Brain microvascular endothelial cell (primary cell): ENCODE results near the gene DDHD1.

Experiments
- DNase-seq: peaks from one replicate; pipeline ENCODE4 v3.0.0-alpha.2; 2020
- H3K27ac ChIP-seq: fragments of 250-450 bp; sonication (Bioruptor Pico); 2 replicates; pipeline ENCODE4 v1.5.1; 2020; ENCODE audit warnings: mild to moderate bottlenecking, moderate library complexity
- H3K27me3 ChIP-seq: fragments of 250-450 bp; sonication (Bioruptor Pico); replicated peaks from 2 replicates; pipeline ENCODE4 v1.5.1; 2020; ENCODE audit warnings: mild to moderate bottlenecking
- H3K36me3 ChIP-seq: fragments of 250-450 bp; sonication (Bioruptor Pico); replicated peaks from 2 replicates; pipeline ENCODE4 v1.5.1; 2020; ENCODE audit warnings: mild to moderate bottlenecking
- H3K4me3 ChIP-seq: 2 replicates; pipeline ENCODE4 v1.5.1; 2011; ENCODE audit warnings: low read depth, mild to moderate bottlenecking, control low read depth, low read length, moderate library complexity
- CTCF ChIP-seq: IDR thresholded peaks from 2 replicates; pipeline ENCODE4 v1.5.1; 2011; ENCODE audit warnings: low read depth, mild to moderate bottlenecking, moderate library complexity, low read length, control low read depth, inconsistent platforms; ENCODE audit errors: missing control alignments
- in situ Hi-C: cut with HindIII; loops from 2 replicates; pipeline ENCODE4 v1.10.0; 2017; ENCODE audit warnings: low sequenced_read_pairs, low pct_ligation_motif_present

DDHD1 gene

DNA sequence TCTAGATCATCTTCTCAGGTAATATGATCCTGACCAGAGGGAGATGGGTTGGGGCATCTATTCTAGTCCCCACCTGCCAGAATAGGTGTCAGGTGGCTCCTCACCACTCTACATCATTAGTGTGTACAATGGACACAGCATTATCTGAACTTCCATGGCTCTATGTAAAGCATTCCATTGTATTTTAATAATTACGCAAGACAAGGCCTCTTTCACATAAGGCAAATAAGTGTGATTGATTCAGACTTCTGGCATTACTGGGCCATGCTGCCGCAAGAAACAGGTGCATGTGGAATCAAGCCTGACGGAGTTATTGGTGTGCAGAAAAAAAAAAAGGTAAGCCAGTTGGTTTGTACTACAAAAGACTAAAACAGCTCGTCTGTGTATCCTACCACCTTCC is 3.1 kb upstream of the DDHD1 start:
- in situ Hi-C loops = no loop called here
- no peak overlapping the region for H3K27ac ChIP-seq

DNA sequence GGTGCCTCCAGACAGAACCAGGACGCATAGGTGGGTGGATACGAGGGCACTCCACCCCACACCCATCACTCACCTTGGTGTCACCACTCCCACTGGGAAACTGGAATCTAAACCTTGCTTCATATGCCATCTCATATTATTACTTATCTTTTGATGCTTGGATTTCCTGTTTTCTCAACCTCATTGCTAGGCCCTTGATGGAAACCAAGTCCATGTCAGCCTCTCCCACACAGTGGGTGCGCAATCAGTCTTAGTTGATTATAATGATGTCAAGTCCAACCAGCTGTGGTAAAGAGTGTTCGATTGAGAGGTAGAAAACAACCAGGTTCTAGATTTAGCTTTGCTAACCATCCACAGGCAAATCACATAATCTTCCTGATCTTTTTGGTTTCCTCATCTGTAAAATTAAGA is 584 bp upstream of the DDHD1 start:
- no peak for DNase-seq
- no peak overlapping the region for H3K27ac ChIP-seq
- H3K36me3 ChIP-seq = no peaks in the 10 kb centered on the region
- H3K27me3 ChIP-seq = no peaks in the 10 kb centered on the region
- no peak for TF ChIP-seq CTCF
- peak overlapping the region; percentile 86 for H3K4me3 ChIP-seq
- in situ Hi-C loops = no loop called here

More for the DNA sequence above, 3.1 kb upstream of the DDHD1 start:
- H3K36me3 ChIP-seq = no peaks in the 10 kb centered on the region
- no peak overlapping the region for H3K4me3 ChIP-seq
- no peaks in the 10 kb centered on the region for H3K27me3 ChIP-seq
- no peak for TF ChIP-seq CTCF
- DNase-seq = no peak

- peak; percentile 27 for DNase-seq
- TF ChIP-seq CTCF = no peak
- Histone ChIP-seq H3K4me3 (peak overlapping the region; percentile 86), H3K27me3 (no peaks in the 10 kb centered on the region), H3K36me3 (no peaks in the 10 kb centered on the region), H3K27ac (peak overlapping the region; percentile 48)
- in situ Hi-C loops = no loop called here
These were observed 788 bp downstream of the DDHD1 start for GRCh38 chr14:53152184-53152886.

GRCh38 chr14:53151523-53152183 is 1.5 kb downstream of the DDHD1 start:
- Histone ChIP-seq H3K27ac (no peak overlapping the region), H3K27me3 (no peaks in the 10 kb centered on the region), H3K4me3 (peak overlapping the region; percentile 86), H3K36me3 (no peaks in the 10 kb centered on the region)
- peak; percentile 11 for TF ChIP-seq CTCF
- peak; percentile 24 for DNase-seq
- in situ Hi-C loops = no loop called here

DNA sequence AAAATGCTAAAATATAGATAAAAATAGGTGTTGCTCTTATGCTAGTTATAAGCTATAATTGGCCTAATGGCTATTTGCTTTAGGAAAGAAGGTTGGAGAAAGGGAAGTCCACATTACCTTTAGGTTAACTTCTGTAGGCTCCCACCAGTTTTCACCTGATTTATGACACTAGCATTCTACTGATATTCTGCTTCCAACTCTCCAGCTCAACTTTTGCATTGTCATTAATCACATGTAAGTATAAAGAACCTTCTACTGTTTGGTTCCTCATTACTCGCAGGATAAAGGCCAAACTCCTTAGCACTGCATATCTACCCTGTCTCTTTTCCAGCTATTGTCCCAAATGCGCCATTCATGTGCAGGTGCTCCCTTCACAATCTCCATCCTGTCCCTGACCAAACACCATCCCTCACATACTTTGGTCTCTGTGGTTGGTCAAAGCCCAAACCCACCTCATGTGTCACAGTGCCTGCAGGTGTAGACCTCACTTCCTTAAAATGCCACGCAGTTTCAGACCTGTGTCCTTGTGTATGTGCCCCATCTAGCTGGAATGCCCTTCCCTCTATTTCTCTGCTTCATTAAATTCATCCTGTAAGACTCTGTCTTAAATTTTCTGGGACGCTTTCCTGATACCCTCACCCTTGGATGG is 3.3 kb downstream of the DDHD1 start:
- H3K27ac ChIP-seq = no peak overlapping the region
- no peak for TF ChIP-seq CTCF
- in situ Hi-C loops = no loop called here
- H3K27me3 ChIP-seq = no peaks in the 10 kb centered on the region
- no peak for DNase-seq
- no peaks in the 10 kb centered on the region for H3K36me3 ChIP-seq
- H3K4me3 ChIP-seq = no peak overlapping the region
